ENCODE measurements around the gene COX7A2L.

The COX7A2L gene

DNA sequence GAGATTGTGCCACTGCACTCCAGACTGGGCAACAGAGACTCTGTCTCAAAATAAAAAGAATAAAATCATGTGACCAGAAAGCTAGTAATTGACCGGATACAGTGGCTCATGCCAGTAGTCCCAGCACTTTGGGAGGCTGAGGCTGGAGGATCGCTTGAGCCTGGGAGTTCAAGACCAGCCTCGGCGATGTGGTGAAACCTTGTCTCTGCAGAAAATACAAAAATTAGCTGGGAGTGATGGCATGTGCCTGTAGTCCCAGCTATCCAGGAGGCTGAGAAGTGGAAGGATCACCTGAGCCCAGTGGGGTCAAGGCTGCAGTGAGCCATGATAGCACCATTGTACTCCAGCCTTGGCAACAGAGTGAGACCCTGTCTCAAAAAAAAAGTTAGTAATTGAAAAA lies 36.8 kb downstream of the COX7A2L start:
- no peak for TF ChIP-seq ZBTB7A (IDR thresholded peaks at IDR 0.05; ENCODE audit: low read depth)
- TF ChIP-seq, protein P1, sequence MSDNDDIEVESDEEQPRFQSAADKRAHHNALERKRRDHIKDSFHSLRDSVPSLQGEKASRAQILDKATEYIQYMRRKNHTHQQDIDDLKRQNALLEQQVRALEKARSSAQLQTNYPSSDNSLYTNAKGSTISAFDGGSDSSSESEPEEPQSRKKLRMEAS (IDR thresholded peaks at IDR 0.05) = no peak
- no peak for TF ChIP-seq FOXM1 (IDR thresholded peaks at IDR 0.05; ENCODE audit: borderline replicate concordance, low read depth)
- no peak for TF ChIP-seq TCF12 (IDR thresholded peaks at IDR 0.05; ENCODE audit: low read depth)
- TF ChIP-seq, protein P2, sequence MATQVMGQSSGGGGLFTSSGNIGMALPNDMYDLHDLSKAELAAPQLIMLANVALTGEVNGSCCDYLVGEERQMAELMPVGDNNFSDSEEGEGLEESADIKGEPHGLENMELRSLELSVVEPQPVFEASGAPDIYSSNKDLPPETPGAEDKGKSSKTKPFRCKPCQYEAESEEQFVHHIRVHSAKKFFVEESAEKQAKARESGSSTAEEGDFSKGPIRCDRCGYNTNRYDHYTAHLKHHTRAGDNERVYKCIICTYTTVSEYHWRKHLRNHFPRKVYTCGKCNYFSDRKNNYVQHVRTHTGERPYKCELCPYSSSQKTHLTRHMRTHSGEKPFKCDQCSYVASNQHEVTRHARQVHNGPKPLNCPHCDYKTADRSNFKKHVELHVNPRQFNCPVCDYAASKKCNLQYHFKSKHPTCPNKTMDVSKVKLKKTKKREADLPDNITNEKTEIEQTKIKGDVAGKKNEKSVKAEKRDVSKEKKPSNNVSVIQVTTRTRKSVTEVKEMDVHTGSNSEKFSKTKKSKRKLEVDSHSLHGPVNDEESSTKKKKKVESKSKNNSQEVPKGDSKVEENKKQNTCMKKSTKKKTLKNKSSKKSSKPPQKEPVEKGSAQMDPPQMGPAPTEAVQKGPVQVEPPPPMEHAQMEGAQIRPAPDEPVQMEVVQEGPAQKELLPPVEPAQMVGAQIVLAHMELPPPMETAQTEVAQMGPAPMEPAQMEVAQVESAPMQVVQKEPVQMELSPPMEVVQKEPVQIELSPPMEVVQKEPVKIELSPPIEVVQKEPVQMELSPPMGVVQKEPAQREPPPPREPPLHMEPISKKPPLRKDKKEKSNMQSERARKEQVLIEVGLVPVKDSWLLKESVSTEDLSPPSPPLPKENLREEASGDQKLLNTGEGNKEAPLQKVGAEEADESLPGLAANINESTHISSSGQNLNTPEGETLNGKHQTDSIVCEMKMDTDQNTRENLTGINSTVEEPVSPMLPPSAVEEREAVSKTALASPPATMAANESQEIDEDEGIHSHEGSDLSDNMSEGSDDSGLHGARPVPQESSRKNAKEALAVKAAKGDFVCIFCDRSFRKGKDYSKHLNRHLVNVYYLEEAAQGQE (IDR thresholded peaks at IDR 0.05; ENCODE audit: low read depth) = no peak
- TF ChIP-seq TEAD4 (IDR thresholded peaks at IDR 0.05) = no peak
- TF ChIP-seq CREB1 (IDR thresholded peaks at IDR 0.05; ENCODE audit: low read depth) = no peak
- TF ChIP-seq TAF1 (IDR thresholded peaks at IDR 0.05; ENCODE audit: low read depth) = no peak

DNA sequence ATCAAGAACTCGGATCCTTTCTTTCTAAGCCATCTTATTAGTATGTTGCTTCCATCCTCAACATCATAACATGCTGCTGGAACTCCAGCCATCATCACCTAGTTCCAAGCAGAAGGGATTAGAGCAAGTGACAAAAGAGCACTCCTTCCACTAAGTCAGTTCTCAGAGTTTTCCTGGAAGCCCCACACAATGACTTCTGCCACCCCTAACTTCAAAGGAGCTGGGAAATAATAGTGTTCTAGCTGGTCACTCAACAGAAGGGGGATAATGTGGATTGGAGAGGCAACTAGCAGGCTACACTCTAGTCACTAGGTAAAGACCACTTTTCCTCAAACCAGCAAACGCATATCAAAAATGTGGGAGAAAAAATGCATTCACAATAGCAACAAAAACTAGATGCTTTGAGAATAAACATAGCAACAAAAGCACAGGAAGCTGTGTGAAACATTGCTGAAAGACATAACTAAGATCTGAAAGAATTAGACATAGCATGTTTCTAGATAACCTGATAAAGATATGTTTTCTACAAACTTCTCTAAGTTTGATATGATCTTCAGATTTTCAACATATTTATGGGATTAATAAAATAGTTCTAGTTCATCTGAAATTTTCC lies 39.5 kb downstream of the COX7A2L start:
- TF ChIP-seq ZBTB7A (IDR thresholded peaks at IDR 0.05; ENCODE audit: low read depth) (no peak), FOXM1 (IDR thresholded peaks at IDR 0.05; ENCODE audit: borderline replicate concordance, low read depth) (no peak), TAF1 (IDR thresholded peaks at IDR 0.05; ENCODE audit: low read depth) (no peak), RAD21 (IDR thresholded peaks at IDR 0.05; ENCODE audit: low read depth) (no peak), EP300 (IDR thresholded peaks at IDR 0.05; ENCODE audit: borderline replicate concordance) (no peak), NFIC (IDR thresholded peaks at IDR 0.05) (no peak), CEBPB (IDR thresholded peaks at IDR 0.05) (no peak), TCF12 (IDR thresholded peaks at IDR 0.05; ENCODE audit: low read depth) (no peak)
- TF ChIP-seq, protein P3, sequence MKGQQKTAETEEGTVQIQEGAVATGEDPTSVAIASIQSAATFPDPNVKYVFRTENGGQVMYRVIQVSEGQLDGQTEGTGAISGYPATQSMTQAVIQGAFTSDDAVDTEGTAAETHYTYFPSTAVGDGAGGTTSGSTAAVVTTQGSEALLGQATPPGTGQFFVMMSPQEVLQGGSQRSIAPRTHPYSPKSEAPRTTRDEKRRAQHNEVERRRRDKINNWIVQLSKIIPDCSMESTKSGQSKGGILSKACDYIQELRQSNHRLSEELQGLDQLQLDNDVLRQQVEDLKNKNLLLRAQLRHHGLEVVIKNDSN (IDR thresholded peaks at IDR 0.05) = no peak

DNA sequence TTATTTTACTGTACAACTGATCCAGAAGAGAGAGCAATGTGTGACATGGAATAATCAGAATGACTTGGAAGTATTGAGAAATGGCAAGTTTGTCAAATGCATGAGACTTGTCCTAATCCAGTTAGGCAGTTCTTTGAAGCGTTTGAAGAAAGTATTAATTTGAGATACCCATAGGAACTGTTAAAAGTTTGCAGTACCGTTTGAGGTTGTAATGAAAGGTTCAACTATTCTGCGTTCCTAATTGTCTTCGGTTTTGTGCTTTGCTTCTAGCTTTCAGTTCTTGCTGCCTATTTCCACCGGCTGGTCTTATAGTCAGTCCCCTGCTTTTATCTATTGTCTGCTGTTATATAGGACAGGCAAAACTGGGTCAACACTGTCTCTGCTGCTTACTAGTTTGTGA lies 41.8 kb downstream of the COX7A2L start:
- TF ChIP-seq TAF1 (IDR thresholded peaks at IDR 0.05; ENCODE audit: low read depth) = no peak
- no peak for TF ChIP-seq EGR1 (IDR thresholded peaks at IDR 0.05)
- no peak for TF ChIP-seq EP300 (IDR thresholded peaks at IDR 0.05; ENCODE audit: borderline replicate concordance)
- TF ChIP-seq, protein P3 (IDR thresholded peaks at IDR 0.05) = no peak

DNA sequence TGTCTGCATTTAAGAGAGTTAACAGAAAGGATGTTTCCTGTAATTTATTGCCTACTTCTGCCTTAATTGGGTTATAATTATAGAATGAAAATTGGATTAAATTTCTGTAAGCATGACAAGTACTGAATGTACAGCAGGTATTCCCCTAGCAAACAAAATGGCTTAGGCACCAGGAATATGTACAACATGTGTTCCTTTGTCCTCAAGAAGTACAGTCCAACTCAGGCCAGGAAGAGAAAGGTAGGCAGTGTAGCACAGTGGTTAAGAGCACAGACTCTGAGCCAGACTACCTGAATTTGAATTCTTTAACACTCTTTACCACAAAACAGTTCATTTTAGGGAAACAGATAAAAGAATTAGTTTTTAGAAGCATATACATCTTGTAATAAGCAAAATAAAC lies 43.1 kb downstream of the COX7A2L start:
- TF ChIP-seq ZBTB7A (IDR thresholded peaks at IDR 0.05; ENCODE audit: low read depth) = no peak
- TF ChIP-seq RAD21 (IDR thresholded peaks at IDR 0.05; ENCODE audit: low read depth) = no peak
- TF ChIP-seq TEAD4 (IDR thresholded peaks at IDR 0.05) = no peak
- no peak for TF ChIP-seq EP300 (IDR thresholded peaks at IDR 0.05; ENCODE audit: borderline replicate concordance)
- TF ChIP-seq FOXM1 (IDR thresholded peaks at IDR 0.05; ENCODE audit: borderline replicate concordance, low read depth) = no peak

DNA sequence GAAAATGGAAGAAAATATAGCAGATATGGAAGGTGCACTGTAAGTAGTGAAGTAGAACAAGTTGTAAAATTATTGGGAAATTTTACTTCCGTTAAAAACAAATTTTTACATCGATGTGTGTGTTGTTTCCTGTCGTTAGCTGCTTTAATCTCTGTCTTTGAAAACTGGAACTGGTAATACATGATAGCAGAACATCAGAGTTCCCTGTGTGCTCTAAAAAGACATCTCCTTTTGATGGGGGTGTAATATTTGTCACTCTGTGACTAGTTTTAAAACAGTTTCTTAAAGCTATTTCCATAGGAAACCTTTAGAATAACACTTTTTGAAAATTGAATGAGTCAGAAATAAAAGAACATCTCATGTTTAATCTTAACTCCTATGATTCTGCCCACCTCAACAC lies 43.5 kb downstream of the COX7A2L start:
- TF ChIP-seq, protein P3 (IDR thresholded peaks at IDR 0.05) = no peak
- TF ChIP-seq ZBTB7A (IDR thresholded peaks at IDR 0.05; ENCODE audit: low read depth) (no peak), FOXM1 (IDR thresholded peaks at IDR 0.05; ENCODE audit: borderline replicate concordance, low read depth) (no peak), YY1 (IDR thresholded peaks at IDR 0.05; ENCODE audit: low read depth) (no peak), TEAD4 (IDR thresholded peaks at IDR 0.05) (no peak), CREB1 (IDR thresholded peaks at IDR 0.05; ENCODE audit: low read depth) (no peak), TCF12 (IDR thresholded peaks at IDR 0.05; ENCODE audit: low read depth) (no peak), TAF1 (IDR thresholded peaks at IDR 0.05; ENCODE audit: low read depth) (no peak), CEBPB (IDR thresholded peaks at IDR 0.05) (no peak), RAD21 (IDR thresholded peaks at IDR 0.05; ENCODE audit: low read depth) (no peak), EGR1 (IDR thresholded peaks at IDR 0.05) (no peak), NFIC (IDR thresholded peaks at IDR 0.05) (no peak)
- TF ChIP-seq, protein P2 (IDR thresholded peaks at IDR 0.05; ENCODE audit: low read depth) = no peak

DNA sequence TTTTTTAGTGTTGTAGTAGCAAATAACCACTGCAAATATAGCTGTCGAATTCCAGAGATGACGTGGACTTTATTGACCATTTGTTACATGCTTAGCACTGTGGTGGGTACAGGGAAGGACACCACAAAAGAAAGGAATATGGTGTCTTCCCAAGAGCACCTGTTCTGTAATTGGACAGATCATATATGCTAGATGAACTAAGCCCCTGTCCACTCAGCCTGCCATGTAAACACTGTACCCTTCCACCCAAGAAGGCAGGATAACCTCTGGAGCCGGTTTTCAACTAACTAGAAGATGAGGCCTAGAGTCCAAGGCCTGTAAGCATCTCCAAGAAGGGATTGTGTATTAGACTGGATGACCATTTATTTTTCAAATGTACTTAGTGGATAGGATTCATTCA lies 44.1 kb downstream of the COX7A2L start:
- TF ChIP-seq, protein P2 (IDR thresholded peaks at IDR 0.05; ENCODE audit: low read depth) = no peak
- no peak for TF ChIP-seq EP300 (IDR thresholded peaks at IDR 0.05; ENCODE audit: borderline replicate concordance)
- TF ChIP-seq TEAD4 (IDR thresholded peaks at IDR 0.05) = no peak
- TF ChIP-seq FOXM1 (IDR thresholded peaks at IDR 0.05; ENCODE audit: borderline replicate concordance, low read depth) = no peak
- TF ChIP-seq EGR1 (IDR thresholded peaks at IDR 0.05) = no peak
- TF ChIP-seq CEBPB (IDR thresholded peaks at IDR 0.05) = no peak
- TF ChIP-seq YY1 (IDR thresholded peaks at IDR 0.05; ENCODE audit: low read depth) = no peak
- TF ChIP-seq, protein P1 (IDR thresholded peaks at IDR 0.05) = no peak
- no peak for TF ChIP-seq RAD21 (IDR thresholded peaks at IDR 0.05; ENCODE audit: low read depth)

All from Ishikawa (cell line).